Measurements from ENCODE around the gene PIGQ. TPM values are rescaled to one million over a fixed set of nuclear protein-coding genes. Genes with fewer than 3 reads are reported as not detected.

PIGQ gene
- total and polyA plus RNA-seq, 2 experiments from 2014 or later = 30.2 to 62.3 TPM

GRCh38 chr16:582614-583331, 13.0 kb downstream of the PIGQ start:
- Mint-ChIP-seq H3K4me1 (peaks cover 7% of the 10 kb centered on the region), H3K36me3 (ENCODE audit: low read depth) (no peaks in the 10 kb centered on the region), H3K9me3 (no peaks in the 10 kb centered on the region; the same call in 2 of the 3 replicates), H3K4me3 (no peak overlapping the region), H3K27me3 (ENCODE audit: insufficient read depth, low read depth, poor library complexity) (peaks cover 18% of the 10 kb centered on the region), H3K27ac (no peak overlapping the region)
- Histone ChIP-seq H3F3A (replicated peaks; ENCODE audit: low read depth) (peaks cover 10% of the 10 kb centered on the region; the same call in 1 of the 2 replicates), H3K27me3 (ENCODE audit: insufficient read depth) (peaks cover 26% of the 10 kb centered on the region), H3K79me2 (replicated peaks; ENCODE audit: insufficient read depth) (peaks cover 3% of the 10 kb centered on the region), H2AFZ (no peak overlapping the region), H3K4me2 (peak overlapping the region; percentile 74; the same call in 1 of the 2 replicates), H3K27ac (ENCODE audit: low read depth) (no peak overlapping the region), H3K4me1 (ENCODE audit: insufficient read depth) (peaks cover 5% of the 10 kb centered on the region; the same call in 1 of the 2 replicates), H3K9me2 (ENCODE audit: insufficient read depth) (no peaks in the 10 kb centered on the region), H4K20me1 (replicated peaks; ENCODE audit: insufficient read depth) (peaks cover 6% of the 10 kb centered on the region), H3K4me3 (no peak overlapping the region), H3K36me3 (ENCODE audit: insufficient read depth) (no peaks in the 10 kb centered on the region)
- TF ChIP-seq CREB1 (CRISPR knock-in tag; IDR thresholded peaks at IDR 0.05; ENCODE audit: low read depth) (no peak), EZH2phosphoT487 (IDR thresholded peaks at IDR 0.05; ENCODE audit: unreplicated experiment) (no peak), ZNF114 (CRISPR knock-in tag; IDR thresholded peaks at IDR 0.05) (no peak), EZH2 (IDR thresholded peaks at IDR 0.05; ENCODE audit: low read depth, unreplicated experiment) (no peak), NANOG (IDR thresholded peaks at IDR 0.05; ENCODE audit: borderline replicate concordance) (no peak), REST (IDR thresholded peaks at IDR 0.05; ENCODE audit: unreplicated experiment) (no peak), ETS1 (IDR thresholded peaks at IDR 0.05) (no peak), CTCF (conservative IDR thresholded peaks at IDR 0.05; ENCODE audit: low read depth in 2 of 2) (no peak), ZNF331 (CRISPR knock-in tag; IDR thresholded peaks at IDR 0.05; ENCODE audit: low read depth) (no peak), POLR2AphosphoS5 (IDR thresholded peaks at IDR 0.05; ENCODE audit: low read depth) (no peak), ZNF462 (CRISPR knock-in tag; IDR thresholded peaks at IDR 0.05) (no peak), JUNB (IDR thresholded peaks at IDR 0.05; ENCODE audit: unreplicated experiment) (no peak), STAT1 (IDR thresholded peaks at IDR 0.05; ENCODE audit: unreplicated experiment) (no peak)
- ATAC-seq = peak; percentile 10
- peak; percentile 45 for DNase-seq (ENCODE audit: low spot score)

Data from GM23338 (cell line).